GM21576 (cell line): Measurements from ENCODE around the gene CDCA4.

Source experiments
- ATAC-seq: cut with Tn5 transposase; IDR thresholded peaks from one replicate; pipeline ENCODE4 v1.9.1; 2021; ENCODE audit warnings: mild to moderate bottlenecking, moderate library complexity; ENCODE audit not compliant: unreplicated experiment

Gene CDCA4

DNA sequence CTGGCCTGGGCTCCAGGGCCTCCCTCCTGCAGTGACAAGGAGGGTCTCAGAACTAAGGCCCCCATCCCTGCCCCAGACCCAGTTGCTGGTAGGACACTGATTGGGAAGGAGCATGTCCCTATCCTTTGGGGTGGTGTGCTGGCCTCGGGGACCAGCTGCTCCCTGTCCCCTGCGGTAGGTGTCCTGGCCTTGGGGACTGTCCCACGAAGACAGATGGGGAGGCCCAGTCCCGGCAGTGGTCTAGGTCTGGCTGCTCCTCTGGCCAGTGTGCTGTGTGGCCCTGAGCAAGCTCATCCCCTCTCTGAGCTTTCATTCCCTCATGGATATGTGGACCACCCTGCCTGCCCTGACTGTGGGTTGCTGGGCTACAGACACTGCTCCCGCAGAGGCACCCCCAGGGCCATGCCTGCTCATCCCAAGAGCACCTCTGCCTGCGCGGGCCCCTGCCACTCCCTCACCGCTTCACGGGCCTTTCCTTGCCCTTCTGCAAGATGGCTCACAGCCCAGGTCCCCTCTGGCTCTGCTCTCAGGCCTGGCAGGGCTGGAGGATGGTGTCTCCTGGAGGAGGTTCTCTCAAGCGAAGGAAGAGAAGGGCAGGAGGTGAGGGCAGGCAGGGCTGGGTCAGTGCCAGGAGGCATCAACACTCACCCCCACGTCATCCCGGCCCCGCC is 55.2 kb downstream of the CDCA4 start:
- no peak for ATAC-seq

DNA sequence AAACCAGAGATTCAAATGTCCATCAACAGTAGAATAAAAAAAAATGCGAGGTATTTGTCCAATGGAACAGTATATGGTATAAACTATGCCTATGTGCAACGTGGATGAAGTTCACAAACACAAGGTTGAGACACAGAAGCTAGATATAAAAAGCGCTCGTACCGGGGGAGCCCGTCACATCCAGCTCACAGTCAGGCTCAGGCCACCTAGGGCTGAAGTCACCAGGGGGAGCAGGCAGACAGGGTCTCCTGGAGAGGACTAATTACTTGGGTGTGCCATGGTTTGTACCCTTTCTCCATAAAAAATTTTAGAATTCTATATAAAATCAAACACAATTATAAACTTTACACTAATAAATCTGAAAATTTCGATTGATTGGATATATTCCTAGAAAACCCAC is 56.3 kb downstream of the CDCA4 start:
- ATAC-seq = no peak
